ENCODE measurements around the gene METTL27.

METTL27 gene

DNA sequence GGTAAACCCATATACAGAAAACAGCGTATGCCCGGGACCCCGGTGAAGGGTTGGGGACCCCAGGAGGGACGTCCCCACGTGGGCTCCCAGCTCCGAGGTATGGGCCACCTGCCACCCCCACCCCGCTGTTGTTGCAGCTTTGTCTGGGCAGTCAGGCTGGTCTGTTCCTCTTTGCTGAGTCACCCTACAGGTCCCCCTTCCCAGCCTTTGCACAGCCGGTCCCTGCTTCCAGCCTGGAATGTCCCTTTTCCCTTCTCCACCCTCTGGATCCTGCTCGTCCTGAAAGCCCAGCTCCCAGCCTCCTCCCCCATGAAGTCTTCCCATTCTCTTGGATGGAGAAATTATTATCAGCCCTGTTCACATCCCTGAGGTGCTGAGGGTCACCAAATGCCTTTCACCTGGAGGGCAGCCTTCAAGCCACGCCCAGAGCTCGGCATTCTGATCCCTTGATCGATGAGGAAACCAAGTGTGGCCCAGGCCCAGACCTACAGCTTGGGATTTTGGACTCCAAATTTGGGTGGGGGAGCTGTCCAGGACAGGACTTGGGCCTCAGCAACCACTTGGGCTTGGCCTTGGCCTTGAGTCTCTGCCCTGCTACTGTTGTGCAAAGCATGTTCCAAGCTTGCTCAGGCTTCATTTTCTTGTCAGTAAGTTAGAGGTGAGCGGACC lies 8.9 kb downstream of the METTL27 start:
- Mint-ChIP-seq H3K27ac (no peak overlapping the region), H3K4me1 (peaks cover 8% of the 10 kb centered on the region), H3K4me3 (no peak overlapping the region), H3K9me3 (no peaks in the 10 kb centered on the region), H3K36me3 (no peaks in the 10 kb centered on the region)
- no peak for ATAC-seq
- no peak for DNase-seq (ENCODE audit: low spot score in 2 of 2)

DNA sequence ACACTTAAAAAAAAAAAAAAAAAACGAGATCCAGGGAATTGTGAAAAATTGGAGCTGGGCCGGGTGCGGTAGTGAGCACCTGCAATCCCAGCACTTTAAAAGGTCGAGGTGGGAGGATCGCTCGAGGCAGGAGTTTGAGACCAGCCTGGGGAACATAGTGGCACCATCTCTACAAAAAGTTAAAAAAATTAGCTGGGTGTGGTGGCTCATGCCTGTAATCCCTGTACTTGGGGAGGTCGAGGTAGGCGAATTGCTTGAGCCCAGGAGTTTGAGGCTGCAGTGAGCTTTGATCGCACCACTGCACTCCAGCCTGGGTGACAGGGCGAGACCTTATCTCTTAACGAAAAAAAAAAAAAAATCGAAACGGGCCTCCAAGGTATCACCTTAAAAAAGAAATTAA lies 9.5 kb downstream of the METTL27 start:
- Mint-ChIP-seq H3K36me3 (no peaks in the 10 kb centered on the region), H3K4me3 (no peak overlapping the region), H3K27ac (no peak overlapping the region)

DNA sequence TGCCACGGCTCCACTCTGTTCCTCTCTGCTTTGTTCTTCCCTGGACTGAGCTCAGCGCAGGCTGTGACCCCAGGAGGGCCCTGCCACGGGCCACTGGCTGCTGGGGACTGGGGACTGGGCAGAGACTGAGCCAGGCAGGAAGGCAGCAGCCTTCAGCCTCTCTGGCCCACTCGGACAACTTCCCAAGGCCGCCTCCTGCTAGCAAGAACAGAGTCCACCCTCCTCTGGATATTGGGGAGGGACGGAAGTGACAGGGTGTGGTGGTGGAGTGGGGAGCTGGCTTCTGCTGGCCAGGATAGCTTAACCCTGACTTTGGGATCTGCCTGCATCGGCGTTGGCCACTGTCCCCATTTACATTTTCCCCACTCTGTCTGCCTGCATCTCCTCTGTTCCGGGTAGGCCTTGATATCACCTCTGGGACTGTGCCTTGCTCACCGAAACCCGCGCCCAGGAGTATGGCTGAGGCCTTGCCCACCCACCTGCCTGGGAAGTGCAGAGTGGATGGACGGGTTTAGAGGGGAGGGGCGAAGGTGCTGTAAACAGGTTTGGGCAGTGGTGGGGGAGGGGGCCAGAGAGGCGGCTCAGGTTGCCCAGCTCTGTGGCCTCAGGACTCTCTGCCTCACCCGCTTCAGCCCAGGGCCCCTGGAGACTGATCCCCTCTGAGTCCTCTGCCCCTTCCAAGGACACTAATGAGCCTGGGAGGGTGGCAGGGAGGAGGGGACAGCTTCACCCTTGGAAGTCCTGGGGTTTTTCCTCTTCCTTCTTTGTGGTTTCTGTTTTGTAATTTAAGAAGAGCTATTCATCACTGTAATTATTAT lies 10.3 kb downstream of the METTL27 start:
- Mint-ChIP-seq H3K36me3 (no peaks in the 10 kb centered on the region), H3K9me3 (no peaks in the 10 kb centered on the region), H3K4me3 (no peak overlapping the region), H3K27ac (no peak overlapping the region), H3K4me1 (peaks cover 21% of the 10 kb centered on the region)
- no peak for DNase-seq (ENCODE audit: low spot score in 2 of 2)
- no peak for ATAC-seq

More for the DNA sequence above, 9.5 kb downstream of the METTL27 start:
- no peak for ATAC-seq
- peaks cover 13% of the 10 kb centered on the region for H3K4me1 Mint-ChIP-seq
- H3K9me3 Mint-ChIP-seq = no peaks in the 10 kb centered on the region
- no peak for DNase-seq (ENCODE audit: low spot score in 2 of 2)

DNA sequence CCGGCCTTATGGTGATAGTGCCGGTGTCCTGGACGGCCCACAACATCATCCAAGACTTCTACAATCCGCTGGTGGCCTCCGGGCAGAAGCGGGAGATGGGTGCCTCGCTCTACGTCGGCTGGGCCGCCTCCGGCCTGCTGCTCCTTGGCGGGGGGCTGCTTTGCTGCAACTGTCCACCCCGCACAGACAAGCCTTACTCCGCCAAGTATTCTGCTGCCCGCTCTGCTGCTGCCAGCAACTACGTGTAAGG lies 10.8 kb downstream of the METTL27 start:
- Mint-ChIP-seq H3K4me3 (no peak overlapping the region), H3K9me3 (no peaks in the 10 kb centered on the region), H3K4me1 (peaks cover 26% of the 10 kb centered on the region), H3K27ac (no peak overlapping the region), H3K36me3 (no peaks in the 10 kb centered on the region)
- no peak for ATAC-seq
- no peak for DNase-seq (ENCODE audit: low spot score in 2 of 2)

DNA sequence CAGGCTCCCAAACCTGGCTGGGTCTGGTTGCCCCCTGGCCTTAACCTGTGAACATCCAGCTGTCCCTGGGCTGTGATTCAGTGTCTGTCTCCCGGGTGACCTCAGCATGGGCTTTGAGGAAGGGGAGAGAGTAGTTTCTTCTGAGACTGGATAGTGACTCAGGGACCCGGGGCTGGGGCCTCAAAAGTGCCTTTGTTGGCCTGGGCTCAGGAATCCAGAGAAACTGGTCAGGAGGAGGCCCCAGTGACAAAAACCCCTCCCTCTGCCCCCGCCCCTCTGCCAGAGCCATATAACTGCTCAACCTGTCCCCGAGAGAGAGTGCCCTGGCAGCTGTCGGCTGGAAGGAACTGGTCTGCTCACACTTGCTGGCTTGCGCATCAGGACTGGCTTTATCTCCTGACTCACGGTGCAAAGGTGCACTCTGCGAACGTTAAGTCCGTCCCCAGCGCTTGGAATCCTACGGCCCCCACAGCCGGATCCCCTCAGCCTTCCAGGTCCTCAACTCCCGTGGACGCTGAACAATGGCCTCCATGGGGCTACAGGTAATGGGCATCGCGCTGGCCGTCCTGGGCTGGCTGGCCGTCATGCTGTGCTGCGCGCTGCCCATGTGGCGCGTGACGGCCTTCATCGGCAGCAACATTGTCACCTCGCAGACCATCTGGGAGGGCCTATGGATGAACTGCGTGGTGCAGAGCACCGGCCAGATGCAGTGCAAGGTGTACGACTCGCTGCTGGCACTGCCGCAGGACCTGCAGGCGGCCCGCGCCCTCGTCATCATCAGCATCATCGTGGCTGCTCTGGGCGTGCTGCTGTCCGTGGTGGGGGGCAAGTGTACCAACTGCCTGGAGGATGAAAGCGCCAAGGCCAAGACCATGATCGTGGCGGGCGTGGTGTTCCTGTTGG lies 11.4 kb downstream of the METTL27 start, which contains the start of gene CLDN4:
Gene CLDN4 (plus strand): TSS at position 316 of the 903 bp plus-strand sequence. CDS start 206 bp downstream, at position 522.
- Mint-ChIP-seq H3K36me3 (no peaks in the 10 kb centered on the region), H3K9me3 (no peaks in the 10 kb centered on the region), H3K27ac (no peak within 1 kb of the TSS), H3K4me1 (peaks cover 27% of the 10 kb centered on the region), H3K4me3 (no peak within 1 kb of the TSS)
- no peak for DNase-seq (ENCODE audit: low spot score in 2 of 2)
- ATAC-seq = no peak

DNA sequence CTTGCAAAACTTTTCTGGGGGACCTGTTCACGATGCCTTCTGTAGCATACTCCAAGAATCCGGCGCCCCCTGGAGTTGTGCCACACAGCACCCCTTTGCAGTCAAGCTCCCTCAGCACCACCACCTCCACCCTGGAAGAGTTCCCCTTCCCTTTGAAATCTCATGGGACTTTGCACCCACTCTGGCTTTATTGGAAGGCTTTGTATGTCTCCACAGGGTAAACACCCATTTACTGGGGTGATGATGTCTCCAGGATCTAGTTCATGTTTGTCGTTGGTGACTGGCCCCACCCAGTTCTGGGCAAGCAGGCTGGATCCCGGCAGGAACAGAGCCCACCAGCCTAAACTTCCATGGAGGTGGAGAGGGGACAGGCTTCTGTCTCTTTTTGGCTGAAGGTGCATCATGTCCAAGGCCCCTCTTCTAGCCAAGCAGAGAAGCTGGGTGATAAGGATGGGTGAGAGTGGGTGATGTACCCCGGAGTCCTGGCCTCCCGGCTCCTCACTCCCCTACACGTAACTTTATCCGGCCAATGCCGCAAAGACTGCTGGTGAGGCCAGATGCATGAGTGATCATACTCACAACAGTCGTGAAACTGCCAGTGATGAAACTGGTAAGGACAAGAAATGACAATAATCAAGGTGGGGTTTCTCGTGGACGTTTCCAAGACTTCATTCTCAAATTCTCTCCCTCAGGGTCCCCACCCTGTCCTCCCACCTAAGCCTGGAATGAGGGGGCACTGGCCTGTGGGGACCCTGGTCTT lies 12.2 kb downstream of the METTL27 start:
- Mint-ChIP-seq H3K4me3 (no peak overlapping the region), H3K36me3 (no peaks in the 10 kb centered on the region), H3K27ac (no peak overlapping the region), H3K9me3 (no peaks in the 10 kb centered on the region), H3K4me1 (peaks cover 27% of the 10 kb centered on the region)
- ATAC-seq (no peak), DNase-seq (ENCODE audit: low spot score in 2 of 2) (no peak)

DNA sequence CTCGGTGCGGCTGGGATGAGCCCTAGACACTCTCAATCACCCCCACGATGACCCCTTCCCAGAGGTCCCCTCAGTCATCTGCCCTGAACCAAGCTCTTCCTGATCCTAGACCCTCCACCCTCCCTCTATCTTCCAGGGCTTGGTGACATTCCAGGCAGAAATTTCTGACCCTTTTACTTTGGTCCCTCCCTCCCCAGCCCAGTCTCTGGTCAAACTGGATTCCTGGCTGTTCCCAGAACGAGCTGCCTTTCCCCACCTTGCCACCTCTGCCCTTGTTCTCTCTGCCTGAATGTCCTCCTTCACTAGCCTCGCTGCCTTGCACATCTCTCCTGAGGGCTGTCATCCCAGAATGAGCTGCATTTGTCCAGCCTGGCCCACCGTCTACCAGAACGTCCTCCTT lies 12.8 kb downstream of the METTL27 start:
- Mint-ChIP-seq H3K36me3 (no peaks in the 10 kb centered on the region), H3K27ac (no peak overlapping the region), H3K4me1 (peaks cover 27% of the 10 kb centered on the region), H3K4me3 (no peak overlapping the region), H3K9me3 (no peaks in the 10 kb centered on the region)
- DNase-seq (ENCODE audit: low spot score in 2 of 2) (no peak), ATAC-seq (no peak)

DNA sequence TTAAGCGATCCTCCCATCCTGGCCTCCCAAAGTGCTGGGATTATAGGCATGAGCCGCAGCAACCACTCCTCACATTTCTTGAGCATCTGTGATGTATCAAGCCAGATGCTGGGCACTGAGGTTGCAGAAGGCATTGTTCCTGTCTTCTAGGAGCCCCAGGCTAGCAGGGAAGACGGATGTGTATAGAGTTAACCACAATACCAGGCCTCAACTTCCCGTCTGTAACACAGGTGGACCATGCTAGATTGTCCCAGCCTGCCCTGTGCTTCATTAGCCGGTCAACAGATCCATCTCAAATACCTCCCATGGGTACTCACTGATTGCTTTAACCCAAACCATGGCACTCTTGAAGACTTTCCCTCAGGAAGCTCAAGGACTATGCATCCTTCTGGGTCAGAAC lies 13.3 kb downstream of the METTL27 start:
- no peaks in the 10 kb centered on the region for H3K36me3 Mint-ChIP-seq
- peak overlapping the region; percentile 75 for H3K27ac Mint-ChIP-seq
- H3K9me3 Mint-ChIP-seq = no peaks in the 10 kb centered on the region
- DNase-seq (ENCODE audit: low spot score in 2 of 2) = no peak
- ATAC-seq = no peak
- peaks cover 27% of the 10 kb centered on the region for H3K4me1 Mint-ChIP-seq
- no peak overlapping the region for H3K4me3 Mint-ChIP-seq

DNA sequence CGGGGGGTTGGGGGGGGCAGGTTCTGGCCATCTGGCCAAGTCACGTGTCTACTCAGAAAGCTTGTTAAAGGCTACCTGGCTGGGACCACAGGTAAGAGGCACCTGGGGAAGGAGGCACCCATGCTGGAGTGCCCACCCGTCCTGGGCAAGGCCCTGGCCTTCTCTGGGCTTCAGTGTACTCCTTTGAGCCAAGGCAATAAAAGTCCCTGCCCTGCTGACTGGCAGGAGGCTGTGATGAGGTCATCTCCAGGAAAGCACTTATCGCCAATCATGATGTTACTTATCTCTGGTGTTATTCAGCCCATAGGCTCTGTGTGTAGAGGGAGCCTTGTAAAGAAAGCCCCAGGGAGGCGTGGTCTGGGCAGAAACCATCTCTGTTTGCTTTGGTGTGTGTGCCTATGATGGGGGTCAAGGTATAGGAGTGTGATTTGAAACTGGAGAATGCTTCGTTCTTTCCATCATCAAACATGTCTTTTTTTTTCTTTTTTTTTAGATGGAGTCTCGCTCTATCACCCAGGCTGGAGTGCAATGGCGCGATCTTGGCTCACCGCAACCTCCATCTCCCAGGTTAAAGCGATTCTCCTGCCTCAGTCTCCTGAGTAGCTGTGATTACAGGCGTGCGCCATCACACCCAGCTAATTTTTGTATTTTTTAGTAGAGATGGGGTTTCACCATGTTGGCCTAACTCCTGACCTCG lies 14.1 kb downstream of the METTL27 start:
- DNase-seq (ENCODE audit: low spot score in 2 of 2) (no peak), ATAC-seq (peak; percentile 75)
- no peaks in the 10 kb centered on the region for H3K9me3 Mint-ChIP-seq
- H3K36me3 Mint-ChIP-seq = no peaks in the 10 kb centered on the region
- no peak overlapping the region for H3K4me3 Mint-ChIP-seq
- peaks cover 27% of the 10 kb centered on the region for H3K4me1 Mint-ChIP-seq
- H3K27ac Mint-ChIP-seq = peak overlapping the region; percentile 75

DNA sequence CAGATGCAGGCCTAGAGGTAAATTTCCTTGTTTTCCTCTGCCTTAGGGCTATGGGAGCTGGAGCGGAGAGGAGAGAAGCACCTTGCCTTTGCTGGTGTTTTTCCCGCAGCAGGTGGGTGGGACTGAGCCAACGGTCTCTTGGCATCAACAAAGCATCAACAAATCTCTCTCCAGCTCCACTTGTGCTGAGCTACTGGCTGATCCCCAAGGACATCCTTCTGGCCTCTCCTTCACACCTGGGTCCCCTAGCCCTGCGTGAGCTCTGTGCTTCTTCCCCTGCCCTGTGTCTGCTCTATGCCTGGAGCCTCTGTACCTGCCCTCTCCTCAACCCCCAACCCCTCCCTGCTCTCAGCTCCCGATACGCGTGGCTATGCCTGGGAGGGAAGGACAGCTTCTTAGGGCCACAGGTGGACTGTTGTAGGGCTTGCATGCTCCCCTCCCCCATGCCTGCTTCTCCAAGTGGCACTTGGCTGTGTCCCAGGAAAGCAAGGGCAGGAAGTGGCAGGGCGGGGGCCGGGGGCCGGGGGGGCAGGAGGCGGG lies 14.7 kb downstream of the METTL27 start:
- Mint-ChIP-seq H3K27ac (peak overlapping the region; percentile 46), H3K4me3 (no peak overlapping the region), H3K9me3 (no peaks in the 10 kb centered on the region), H3K36me3 (no peaks in the 10 kb centered on the region), H3K4me1 (peaks cover 27% of the 10 kb centered on the region)
- ATAC-seq (no peak), DNase-seq (ENCODE audit: low spot score in 2 of 2) (no peak)

DNA sequence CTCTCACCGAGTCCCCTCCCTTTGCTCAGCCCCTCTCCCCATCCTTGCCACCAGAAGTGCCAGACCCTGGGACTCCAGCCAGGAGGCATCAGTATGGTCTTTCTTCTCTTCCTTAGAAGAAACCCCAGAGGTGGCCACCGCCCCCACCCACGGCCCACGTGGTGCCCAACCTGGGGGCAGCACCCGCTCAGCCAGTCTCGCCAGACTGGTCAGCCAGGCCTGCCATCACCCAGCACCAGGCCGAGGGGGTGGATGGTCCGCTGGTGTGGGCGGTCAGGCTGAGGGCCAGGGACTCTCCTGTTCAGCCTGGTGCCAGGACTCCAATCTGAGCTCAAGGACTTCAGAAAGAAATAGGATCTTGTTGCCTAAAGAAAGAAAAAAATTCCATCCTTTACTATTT lies 17.3 kb downstream of the METTL27 start:
- Mint-ChIP-seq H3K4me3 (no peak overlapping the region), H3K9me3 (no peaks in the 10 kb centered on the region), H3K36me3 (no peaks in the 10 kb centered on the region), H3K4me1 (peaks cover 27% of the 10 kb centered on the region), H3K27ac (no peak overlapping the region)
- ATAC-seq = no peak
- no peak for DNase-seq (ENCODE audit: low spot score in 2 of 2)

DNA sequence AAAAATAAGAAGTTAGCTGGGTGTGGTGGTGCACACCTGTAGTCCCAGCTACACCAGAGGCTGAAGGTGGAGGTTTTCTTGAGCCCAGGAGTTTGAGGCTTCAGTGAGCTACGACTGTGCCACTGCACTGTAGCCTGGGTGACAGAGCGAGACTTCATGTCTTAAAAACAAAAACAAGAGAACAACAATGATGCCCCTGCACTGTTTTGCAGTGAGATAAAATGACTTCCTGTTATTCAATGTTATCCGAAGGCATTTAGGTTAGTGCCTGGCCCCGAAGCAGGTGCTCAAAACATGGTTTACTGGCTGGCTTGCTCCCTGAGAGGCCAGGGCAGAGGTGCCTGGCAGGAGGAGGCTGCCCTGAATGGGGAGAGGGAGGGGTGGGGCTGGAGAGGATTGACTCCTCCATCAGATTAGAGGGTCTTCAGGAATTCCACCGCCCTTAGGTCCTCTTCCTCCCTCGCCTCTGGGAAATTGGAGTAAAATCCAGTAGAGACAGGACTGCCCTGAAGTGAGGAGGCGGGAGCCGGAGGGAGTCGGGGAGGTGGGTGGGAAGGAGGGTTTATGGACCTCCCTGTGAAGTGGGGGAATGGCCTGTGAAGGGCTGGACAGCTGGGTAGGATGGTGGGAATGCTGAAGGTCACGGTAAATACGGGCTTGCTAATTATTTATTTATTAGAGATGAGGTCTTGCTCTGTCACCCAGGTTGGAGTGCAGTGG lies 18.3 kb downstream of the METTL27 start:
- DNase-seq (ENCODE audit: low spot score in 2 of 2) = no peak
- Mint-ChIP-seq H3K36me3 (no peaks in the 10 kb centered on the region), H3K27ac (no peak overlapping the region), H3K4me3 (no peak overlapping the region), H3K4me1 (peaks cover 26% of the 10 kb centered on the region), H3K9me3 (no peaks in the 10 kb centered on the region)
- no peak for ATAC-seq

DNA sequence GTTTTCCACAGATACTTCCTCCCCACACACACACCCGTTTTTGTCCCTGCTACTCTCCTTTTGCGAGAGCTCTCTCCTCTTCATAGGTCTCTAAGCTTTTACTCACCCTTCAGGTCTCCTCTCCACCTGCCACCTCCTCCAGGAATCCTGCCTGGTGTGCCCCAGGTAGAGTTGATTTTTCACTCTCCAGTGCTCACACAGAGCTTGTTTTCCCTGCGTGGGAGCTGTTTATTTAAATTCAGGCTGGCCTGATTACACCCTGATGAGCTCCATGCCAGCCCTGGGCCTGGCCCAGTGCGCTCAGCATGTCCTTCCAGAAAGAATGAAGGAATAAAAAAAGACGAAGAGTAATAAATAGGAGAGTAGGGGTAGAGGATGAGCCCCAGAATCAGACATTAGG lies 19.1 kb downstream of the METTL27 start:
- Mint-ChIP-seq H3K36me3 (no peaks in the 10 kb centered on the region), H3K4me3 (no peak overlapping the region), H3K9me3 (no peaks in the 10 kb centered on the region), H3K27ac (no peak overlapping the region), H3K4me1 (peaks cover 18% of the 10 kb centered on the region)
- DNase-seq (ENCODE audit: low spot score in 2 of 2) (no peak), ATAC-seq (no peak)

Data from stimulated activated effector memory CD8-positive, alpha-beta T cell treated with anti-CD3 and anti-CD28 coated beads, Interleukin-12 subunit alpha, Interleukin-12 subunit beta, amount 100 ng/mL, for 72 hours (primary cell).